IPS-NIHi7 (cell line): Measurements from ENCODE around the gene ETS1.

Experiments used
- DNase-seq: peaks from one replicate; pipeline ENCODE4 v3.0.0; 2012; ENCODE audit warnings: mixed read lengths; ENCODE audit errors: extremely low spot score

Gene ETS1

GRCh38 chr11:128587415-128587814, at the start of gene ETS1:
TSS of gene ETS1 (minus strand) at chr11:128587558. CDS start at chr11:128573130, 14,428 bp downstream.
- no peak for DNase-seq

DNA sequence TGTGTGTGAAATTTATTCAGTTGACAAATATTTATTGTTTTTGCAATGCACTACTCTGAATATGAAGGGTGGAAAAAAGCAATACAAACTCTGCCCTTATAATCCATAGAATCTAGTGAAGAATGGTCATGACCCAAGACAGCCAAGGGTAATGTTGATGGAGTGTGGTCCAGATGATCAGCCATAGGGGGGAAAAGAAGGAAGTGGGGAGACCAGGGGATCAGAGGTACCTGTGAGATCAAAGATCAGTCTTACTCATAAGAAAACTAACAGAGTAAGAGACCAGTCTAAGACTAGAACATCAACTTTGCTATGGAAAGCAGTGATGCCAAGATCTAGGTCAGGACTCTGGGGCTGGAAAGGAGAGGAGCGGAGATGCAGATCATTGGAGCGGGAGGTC, 47.0 kb upstream of the ETS1 start:
- DNase-seq, result no peak

DNA sequence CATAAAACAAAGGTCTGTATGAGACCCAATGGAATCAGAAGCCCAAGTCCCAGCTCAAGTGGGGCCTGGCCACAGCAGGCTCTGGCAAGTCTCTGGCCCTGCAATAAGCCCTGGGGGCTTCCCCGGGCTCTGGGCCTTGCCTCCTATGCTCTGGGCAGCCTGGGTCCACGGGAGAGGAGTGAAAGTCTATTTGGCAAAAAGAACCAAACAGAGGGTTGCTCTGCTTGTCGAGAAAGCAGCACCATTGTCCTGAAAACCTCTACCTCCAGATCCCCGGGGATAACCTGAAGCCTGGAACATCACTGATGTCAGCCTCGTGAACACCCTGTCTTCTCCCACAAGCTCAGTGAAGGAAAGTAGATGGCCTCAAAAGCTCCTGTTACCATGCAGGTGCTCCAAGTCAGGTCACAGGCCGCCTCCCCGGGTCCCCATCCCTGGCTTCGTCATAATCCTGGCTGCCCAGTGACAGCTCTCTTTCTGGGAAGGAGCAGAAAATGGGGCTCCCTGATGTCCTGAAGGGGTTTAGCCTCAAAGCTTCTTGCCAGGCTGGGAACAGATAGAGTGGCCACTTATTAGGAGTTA, 46.1 kb upstream of the ETS1 start:
- DNase-seq, result no peak

GRCh38 chr11:128632141-128632791, 44.9 kb upstream of the ETS1 start:
- peak; percentile 74 for DNase-seq

DNA sequence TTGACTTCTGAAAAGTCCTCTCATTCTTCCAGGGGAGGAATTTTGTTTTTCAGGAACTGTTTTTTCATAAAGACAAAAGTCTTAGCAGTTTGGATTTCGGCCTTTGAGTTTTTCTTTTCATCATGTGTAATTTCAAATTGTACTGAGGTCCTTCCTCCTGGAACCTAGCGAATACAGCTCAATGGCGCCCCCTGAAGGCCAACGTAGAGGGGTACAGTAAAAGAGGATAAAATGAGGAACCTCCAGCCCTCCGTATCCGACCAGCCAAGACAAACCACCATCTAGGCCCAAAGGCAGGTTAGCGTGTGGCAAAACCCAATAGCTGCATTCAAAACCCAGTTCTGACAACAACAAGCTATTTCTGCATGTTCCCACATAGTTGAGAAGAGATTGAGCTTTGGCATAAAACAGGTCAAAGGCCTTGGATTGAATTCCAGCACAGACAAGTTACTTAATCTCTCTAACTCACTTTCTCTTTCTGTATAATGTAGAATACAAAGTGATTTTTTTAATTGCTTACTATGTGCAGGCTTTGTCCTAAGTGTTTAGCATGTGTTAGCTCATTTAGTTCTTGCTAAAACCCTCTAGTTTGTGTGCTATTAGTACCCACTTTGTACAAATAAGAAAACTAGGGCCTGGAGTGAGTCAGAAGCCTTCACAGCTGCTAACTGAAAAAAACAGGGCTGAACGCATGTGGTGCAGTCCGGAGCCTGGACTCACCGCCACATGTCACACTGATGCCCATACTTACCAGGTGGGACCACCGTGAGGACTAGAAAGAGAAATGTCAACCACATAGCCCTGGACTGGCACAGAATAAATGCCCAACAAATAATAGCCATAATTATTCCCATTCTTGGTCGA, 43.2 kb upstream of the ETS1 start:
- DNase-seq, result peak; percentile 79

GRCh38 chr11:128629516-128630106, 42.3 kb upstream of the ETS1 start:
- DNase-seq, result no peak

DNA sequence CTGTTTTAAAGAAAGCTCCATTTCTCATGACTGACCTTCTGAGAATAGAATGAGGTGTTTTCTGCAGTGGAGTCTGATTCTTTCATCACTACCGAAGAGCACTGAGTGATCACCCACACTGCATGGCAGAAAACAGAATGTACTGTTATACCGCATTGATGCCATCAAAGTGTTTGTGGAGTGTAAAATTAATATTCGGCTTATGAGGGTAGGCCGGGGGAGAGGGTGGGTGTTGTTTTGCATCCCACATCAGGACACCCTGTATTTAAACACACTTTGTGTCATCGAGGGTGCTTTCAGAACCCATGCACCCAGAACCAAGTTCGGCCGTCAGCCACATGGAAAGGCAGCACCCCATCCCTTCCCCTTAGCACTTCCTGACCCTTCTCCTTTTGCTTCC, 41.3 kb upstream of the ETS1 start:
- DNase-seq, result no peak

- DNase-seq, result no peak
Observed at GRCh38 chr11:128628325-128628673, 40.9 kb upstream of the ETS1 start.

DNA sequence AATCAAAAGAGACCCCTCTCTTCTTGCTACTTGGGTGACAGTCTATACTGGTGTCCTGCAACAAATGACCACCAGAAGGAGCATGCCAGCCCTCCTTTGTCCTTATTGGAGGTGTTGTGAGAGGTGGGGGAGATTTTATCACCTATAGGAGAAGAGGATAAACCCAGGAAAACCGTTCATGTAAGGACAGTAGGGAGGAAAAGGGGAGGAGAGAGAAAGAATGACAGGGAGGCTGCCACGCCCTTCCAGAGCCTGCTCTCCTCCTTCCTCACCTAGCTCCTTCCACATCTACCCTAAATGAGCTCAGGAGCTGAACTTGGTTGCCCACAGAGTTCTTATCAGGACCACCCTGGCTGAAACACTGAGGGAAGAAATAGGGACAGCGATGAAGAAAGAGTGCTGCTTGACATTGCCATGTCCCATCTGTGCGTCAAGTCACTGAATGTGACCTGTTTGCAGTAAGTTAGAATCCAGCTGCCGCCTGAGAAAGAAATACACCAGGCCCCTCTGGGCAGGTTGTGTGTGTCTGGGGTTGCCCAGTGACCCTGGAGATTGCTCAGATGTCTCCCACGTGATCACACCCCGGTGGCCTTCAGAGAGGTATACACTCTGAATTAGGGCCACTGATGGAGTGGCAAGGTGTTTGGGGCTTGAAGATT, 40.4 kb upstream of the ETS1 start:
- DNase-seq, result no peak

- DNase-seq, result no peak
Observed at GRCh38 chr11:128626913-128627665, 39.7 kb upstream of the ETS1 start.

- DNase-seq, result no peak
Observed at GRCh38 chr11:128625746-128626145, 38.4 kb upstream of the ETS1 start.

- no peak for DNase-seq
Observed at GRCh38 chr11:128625326-128625725, 38.0 kb upstream of the ETS1 start.

GRCh38 chr11:128624269-128625175, 37.2 kb upstream of the ETS1 start:
- no peak for DNase-seq

DNA sequence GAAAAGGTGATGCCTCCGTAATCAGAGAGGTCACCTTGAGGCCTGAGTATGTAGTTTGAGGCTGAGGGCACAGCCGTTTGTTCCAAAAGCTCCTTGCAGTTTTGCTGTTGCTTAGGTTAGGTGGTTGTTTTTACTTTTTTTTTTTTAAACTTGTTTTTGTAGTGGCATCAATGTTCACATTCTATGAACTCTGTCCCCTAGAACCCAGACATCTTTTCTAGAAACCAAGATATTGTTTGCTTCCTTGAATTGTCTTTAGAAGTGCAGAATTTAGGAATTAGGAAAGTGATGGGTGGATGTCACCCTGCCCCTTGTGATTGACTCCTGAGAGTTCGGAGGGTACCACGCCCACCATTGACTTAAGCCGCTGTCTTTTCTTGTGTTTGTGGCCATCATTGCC, 35.7 kb upstream of the ETS1 start:
- DNase-seq, result no peak

DNA sequence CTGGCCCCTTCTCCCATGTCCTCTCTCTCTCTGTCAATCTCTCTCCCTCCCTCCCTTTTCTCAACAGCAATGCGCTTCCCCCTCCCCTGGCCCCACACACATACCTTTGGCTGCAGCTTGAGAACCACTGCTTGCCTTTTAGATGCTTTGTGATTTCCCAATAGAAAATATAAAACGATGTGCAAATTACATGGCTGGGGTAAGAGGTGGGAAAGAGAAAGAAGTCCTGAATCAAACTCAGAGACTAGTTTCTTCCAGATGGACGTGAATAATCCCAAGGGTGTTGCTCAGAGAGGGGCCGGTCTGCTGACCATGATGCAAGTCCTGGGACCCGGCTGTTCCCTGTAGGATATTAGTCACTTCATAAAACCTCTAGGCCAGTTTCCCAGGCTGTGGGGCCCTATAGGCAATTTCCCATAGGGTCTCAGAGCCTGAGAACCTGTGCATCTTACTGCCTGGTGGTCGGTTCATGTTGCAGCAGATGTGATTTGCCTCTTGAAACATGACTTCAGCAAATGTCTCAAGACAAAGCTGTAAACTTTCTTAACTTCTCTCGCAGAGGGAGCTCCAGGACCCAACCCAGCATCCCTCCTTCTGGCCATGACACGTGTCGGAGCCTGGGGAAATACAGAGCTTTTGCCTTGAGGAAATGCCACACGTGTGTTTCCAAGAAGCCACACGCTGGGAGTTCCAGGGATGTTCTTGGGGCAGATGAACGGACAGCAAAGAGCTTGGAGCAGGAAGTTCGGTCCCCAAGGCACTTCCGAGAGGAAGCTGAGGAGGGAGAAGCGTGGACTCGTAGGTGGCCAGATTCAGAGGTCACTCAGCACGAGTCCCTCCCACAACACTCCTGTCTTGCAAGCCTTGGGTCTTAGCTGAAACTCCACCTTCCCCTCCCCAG, 34.5 kb upstream of the ETS1 start:
- DNase-seq, result no peak

GRCh38 chr11:128620309-128621100, 33.1 kb upstream of the ETS1 start:
- no peak for DNase-seq

DNA sequence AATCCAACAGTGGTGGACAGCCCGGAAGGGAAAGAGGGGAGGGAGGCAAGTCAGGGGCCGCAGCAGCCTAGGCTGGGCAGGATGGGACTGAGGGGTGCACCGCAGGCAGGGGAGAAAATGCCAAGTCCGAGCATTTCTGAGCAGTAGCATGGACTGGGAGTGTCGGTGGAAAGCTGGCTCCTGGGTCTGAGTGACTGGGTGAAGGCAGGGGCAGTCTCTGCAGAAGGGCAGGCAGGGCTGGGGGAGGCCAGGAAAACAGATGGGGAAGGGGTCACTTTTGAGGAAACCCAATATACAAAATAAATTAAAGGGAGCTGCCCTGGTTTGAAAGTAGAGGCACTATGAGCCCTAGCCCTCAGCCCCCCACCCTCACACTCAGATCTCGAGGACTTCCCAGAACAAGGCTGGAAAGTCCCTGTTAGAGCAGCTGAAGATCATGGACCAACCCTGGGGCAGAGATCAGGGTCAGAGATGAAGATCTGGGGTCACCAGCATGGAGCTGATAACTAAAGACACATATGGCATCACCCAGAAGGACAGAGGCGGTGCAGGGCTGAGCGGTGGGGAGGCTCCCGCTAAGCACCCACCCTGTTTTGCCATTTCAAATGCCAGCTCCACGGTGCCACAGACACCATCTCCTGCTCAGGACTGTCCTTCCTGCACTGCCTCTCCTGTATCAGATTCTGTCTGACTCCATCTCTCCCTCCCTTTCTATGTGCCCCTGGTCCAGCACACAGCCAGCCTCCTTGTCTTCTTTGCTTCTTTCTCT, 32.4 kb upstream of the ETS1 start:
- no peak for DNase-seq

GRCh38 chr11:128619007-128619406, 31.6 kb upstream of the ETS1 start:
- no peak for DNase-seq
